ENCODE data around the gene IFNL2.
"Not testable (repeated sequence)": the region's sequence is repeated elsewhere in the genome, so short reads cannot be mapped to it uniquely, and the experiment has no call there.

The IFNL2 gene

GRCh38 chr19:39251081-39251480, 17.1 kb upstream of the IFNL2 start:
- in situ Hi-C loops (cut with MboI; ENCODE audit: low pct_unique_long_range_greater_than_20kb, low sequenced_read_pairs), result no loop called here
- DNase-seq, result no peak

GRCh38 chr19:39251846-39252245, 16.4 kb upstream of the IFNL2 start:
- peak; percentile 9 for DNase-seq
- in situ Hi-C loops (cut with MboI; ENCODE audit: low pct_unique_long_range_greater_than_20kb, low sequenced_read_pairs), result no loop called here

- in situ Hi-C loops (cut with MboI; ENCODE audit: low pct_unique_long_range_greater_than_20kb, low sequenced_read_pairs), result no loop called here
- DNase-seq, result peak; percentile 94
These were observed 15.7 kb upstream of the IFNL2 start for GRCh38 chr19:39252458-39252857.

- no peak for DNase-seq
- in situ Hi-C loops (cut with MboI; ENCODE audit: low pct_unique_long_range_greater_than_20kb, low sequenced_read_pairs), result no loop called here
These were observed 14.6 kb upstream of the IFNL2 start for GRCh38 chr19:39253374-39254149.

- in situ Hi-C loops (cut with MboI; ENCODE audit: low pct_unique_long_range_greater_than_20kb, low sequenced_read_pairs), result no loop called here
- no peak for DNase-seq
These were observed 13.5 kb upstream of the IFNL2 start for GRCh38 chr19:39254531-39255345.

- in situ Hi-C loops (cut with MboI; ENCODE audit: low pct_unique_long_range_greater_than_20kb, low sequenced_read_pairs), result no loop called here
- no peak for DNase-seq
These were observed 11.0 kb upstream of the IFNL2 start for GRCh38 chr19:39257227-39257626.

GRCh38 chr19:39261704-39262103, 6.5 kb upstream of the IFNL2 start:
- no peak for DNase-seq
- in situ Hi-C loops (cut with MboI; ENCODE audit: low pct_unique_long_range_greater_than_20kb, low sequenced_read_pairs), result no loop called here

- in situ Hi-C loops (cut with MboI; ENCODE audit: low pct_unique_long_range_greater_than_20kb, low sequenced_read_pairs), result no loop called here
- DNase-seq, result no peak
These were observed 5.7 kb upstream of the IFNL2 start for GRCh38 chr19:39262496-39262895.

- no peak for DNase-seq
- in situ Hi-C loops (cut with MboI; ENCODE audit: low pct_unique_long_range_greater_than_20kb, low sequenced_read_pairs), result no loop called here
These were observed 4.3 kb upstream of the IFNL2 start for GRCh38 chr19:39263912-39264305.

GRCh38 chr19:39264306-39265290, 3.6 kb upstream of the IFNL2 start:
- in situ Hi-C loops (cut with MboI; ENCODE audit: low pct_unique_long_range_greater_than_20kb, low sequenced_read_pairs), result no loop called here
- no peak for DNase-seq

- in situ Hi-C loops (cut with MboI; ENCODE audit: low pct_unique_long_range_greater_than_20kb, low sequenced_read_pairs), result no loop called here
- DNase-seq, result no peak
These were observed 2.8 kb upstream of the IFNL2 start for GRCh38 chr19:39265321-39265916.

GRCh38 chr19:39268531-39269223, 481 bp downstream of the IFNL2 start:
- in situ Hi-C loops (cut with MboI; ENCODE audit: low pct_unique_long_range_greater_than_20kb, low sequenced_read_pairs); DNase-seq: not testable (repeated sequence)

GRCh38 chr19:39269369-39269768, 1.2 kb downstream of the IFNL2 start:
- in situ Hi-C loops (cut with MboI; ENCODE audit: low pct_unique_long_range_greater_than_20kb, low sequenced_read_pairs); DNase-seq: not testable (repeated sequence)

- in situ Hi-C loops (cut with MboI; ENCODE audit: low pct_unique_long_range_greater_than_20kb, low sequenced_read_pairs), result no loop called here
- DNase-seq, result no peak
These were observed 2.1 kb downstream of the IFNL2 start for GRCh38 chr19:39270036-39270871.

- DNase-seq; in situ Hi-C loops (cut with MboI; ENCODE audit: low pct_unique_long_range_greater_than_20kb, low sequenced_read_pairs): not testable (repeated sequence)
These were observed 5.7 kb downstream of the IFNL2 start for GRCh38 chr19:39273859-39274258.

GRCh38 chr19:39275578-39275977, 7.4 kb downstream of the IFNL2 start:
- no peak for DNase-seq
- in situ Hi-C loops (cut with MboI; ENCODE audit: low pct_unique_long_range_greater_than_20kb, low sequenced_read_pairs), result no loop called here

- in situ Hi-C loops (cut with MboI; ENCODE audit: low pct_unique_long_range_greater_than_20kb, low sequenced_read_pairs), result no loop called here
- no peak for DNase-seq
These were observed 8.5 kb downstream of the IFNL2 start for GRCh38 chr19:39276740-39277139.

- no peak for DNase-seq
- in situ Hi-C loops (cut with MboI; ENCODE audit: low pct_unique_long_range_greater_than_20kb, low sequenced_read_pairs), result no loop called here
These were observed 9.4 kb downstream of the IFNL2 start for GRCh38 chr19:39277598-39277997.

Measured in KBM-7 (cell line).